GM23338 (cell line): ENCODE results near the gene MBTPS2.

Experiments used
- CREB1 ChIP-seq: fragments of 250-450 bp; sonication (Bioruptor Pico); IDR thresholded peaks from 2 replicates; pipeline ENCODE4 v1.5.0; 2020; ENCODE audit warnings: low read depth, mild to moderate bottlenecking, moderate library complexity
- CTCF ChIP-seq, 2 experiments: fragments of 200-600 bp in 1 of 2; sonication (generic) in 1 of 2; conservative IDR thresholded peaks; 2 replicates each; pipeline versions ENCODE4 v1.5.1 to v1.6.1; 2016 to 2017; ENCODE audit warnings: antibody characterized with exemption in 2 of 2, low read depth in 2 of 2, mild to moderate bottlenecking in 2 of 2, moderate library complexity in 1 of 2
- ETS1 ChIP-seq: IDR thresholded peaks from 2 replicates; pipeline ENCODE4 v1.6.1; 2016; ENCODE audit warnings: antibody characterized with exemption
- EZH2 ChIP-seq: fragments of 200-600 bp; sonication (generic); IDR thresholded peaks from one replicate; pipeline ENCODE4 v1.8.0; 2017; ENCODE audit warnings: antibody characterized with exemption, mild to moderate bottlenecking, low read depth; ENCODE audit not compliant: unreplicated experiment
- EZH2phosphoT487 ChIP-seq: fragments of 200-600 bp; sonication (generic); IDR thresholded peaks from one replicate; pipeline ENCODE4 v1.8.1; 2018; ENCODE audit warnings: antibody characterized with exemption; ENCODE audit not compliant: unreplicated experiment
- JUNB ChIP-seq: IDR thresholded peaks from one replicate; pipeline ENCODE4 v1.6.1; 2016; ENCODE audit warnings: antibody characterized with exemption; ENCODE audit not compliant: unreplicated experiment
- NANOG ChIP-seq: IDR thresholded peaks from 2 replicates; pipeline ENCODE4 v1.6.1; 2016; ENCODE audit warnings: antibody characterized with exemption, borderline replicate concordance
- POLR2AphosphoS5 ChIP-seq: IDR thresholded peaks from 2 replicates; pipeline ENCODE4 v1.6.1; 2016; ENCODE audit warnings: antibody characterized with exemption, low read depth
- REST ChIP-seq: IDR thresholded peaks from one replicate; pipeline ENCODE4 v1.6.1; 2018; ENCODE audit warnings: antibody characterized with exemption; ENCODE audit not compliant: unreplicated experiment
- ZNF114 ChIP-seq: fragments of 250-450 bp; sonication (Bioruptor Pico); IDR thresholded peaks from 2 replicates; pipeline ENCODE4 v1.5.0; 2020; ENCODE audit warnings: mild to moderate bottlenecking, moderate library complexity
- ZNF331 ChIP-seq: fragments of 250-450 bp; sonication (Bioruptor Pico); IDR thresholded peaks from 2 replicates; pipeline ENCODE4 v1.5.0; 2020; ENCODE audit warnings: low read depth, mild to moderate bottlenecking, moderate library complexity
- ZNF462 ChIP-seq: fragments of 250-450 bp; sonication (Bioruptor Pico); IDR thresholded peaks from 2 replicates; pipeline ENCODE4 v1.5.0; 2020; ENCODE audit warnings: mild to moderate bottlenecking, moderate library complexity

- no peak for TF ChIP-seq CTCF (conservative IDR thresholded peaks at IDR 0.05; ENCODE audit: low read depth in 2 of 2)
- TF ChIP-seq EZH2: no peak
- TF ChIP-seq REST: no peak
- no peak for TF ChIP-seq POLR2AphosphoS5
- TF ChIP-seq JUNB: no peak
- no peak for TF ChIP-seq NANOG
- TF ChIP-seq ZNF331 (CRISPR knock-in tag): peak; percentile 98
- no peak for TF ChIP-seq ZNF114 (CRISPR knock-in tag)
- no peak for TF ChIP-seq EZH2phosphoT487
- no peak for TF ChIP-seq CREB1 (CRISPR knock-in tag)
- no peak for TF ChIP-seq ETS1
- TF ChIP-seq ZNF462 (CRISPR knock-in tag): no peak
Observed at GRCh38 chrX:21811832-21812231, 27.6 kb upstream of the MBTPS2 start.
